Neural progenitor cell (in vitro differentiated cells): ENCODE data around the gene C9orf57.

ENCODE experiments used
- CTCF ChIP-seq: fragments of 200-600 bp; sonication (generic); IDR thresholded peaks from 2 replicates; pipeline ENCODE4 v1.5.1; 2017; ENCODE audit warnings: antibody characterized with exemption, mild to moderate bottlenecking
- EZH2phosphoT487 ChIP-seq: fragments of 200-600 bp; sonication (generic); IDR thresholded peaks from 2 replicates; pipeline ENCODE4 v1.6.1; 2017; ENCODE audit warnings: antibody characterized with exemption

GRCh38 chr9:72044095-72044494 lies 16.3 kb downstream of the C9orf57 start:
- TF ChIP-seq CTCF (no peak), EZH2phosphoT487 (no peak)
